ENCODE data around the gene KDELR1. TPM values are rescaled to one million over a fixed set of nuclear protein-coding genes. Genes with fewer than 3 reads are reported as not detected.

KDELR1 gene
- total and polyA plus RNA-seq, 2 of the 13 experiments (the other 11 are each of a cell fraction or from before 2014, with no cell fraction given) = 134 to 185 TPM

DNA sequence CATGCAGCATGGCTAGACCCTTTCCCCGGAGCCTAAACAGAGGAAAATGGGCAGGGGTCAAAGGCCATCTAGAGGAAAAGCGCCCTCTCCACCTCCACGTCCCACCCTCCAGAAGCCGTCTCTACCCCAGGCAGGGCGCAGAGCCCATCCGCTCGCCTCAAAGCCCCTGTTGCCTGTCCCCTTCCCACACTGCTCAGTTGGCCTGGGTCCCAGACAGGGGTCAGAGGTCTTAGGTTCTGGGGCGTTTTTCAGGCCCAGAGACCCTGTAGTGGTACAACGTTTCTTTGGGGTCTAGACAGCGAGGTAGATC lies 27.9 kb downstream of the KDELR1 start (continued):
- TF ChIP-seq ZBTB39 (CRISPR knock-in tag; IDR thresholded peaks at IDR 0.05) (peak; percentile 82; the same call in 1 of the 2 replicates), ZNF232 (CRISPR knock-in tag; IDR thresholded peaks at IDR 0.05; ENCODE audit: borderline replicate concordance) (0 out of 2 replicates have a peak, but pooled peaks have one; percentile 82), NR2F6 (IDR thresholded peaks at IDR 0.05) (peak; percentile 88), NR2F6 (CRISPR knock-in tag; IDR thresholded peaks at IDR 0.05) (peak; percentile 75), ZFX (CRISPR knock-in tag; IDR thresholded peaks at IDR 0.05; ENCODE audit: low read depth) (peak; percentile 57; the same call in 1 of the 2 replicates), KDM2A (CRISPR knock-in tag; IDR thresholded peaks at IDR 0.05; ENCODE audit: borderline replicate concordance, low read depth) (peak; percentile 76), REPIN1 (CRISPR knock-in tag; IDR thresholded peaks at IDR 0.05; ENCODE audit: borderline replicate concordance, low read depth) (0 out of 2 replicates have a peak, but pooled peaks have one; percentile 35), ZBTB4 (CRISPR knock-in tag; IDR thresholded peaks at IDR 0.05; ENCODE audit: borderline replicate concordance) (no peak), ZNF589 (CRISPR knock-in tag; conservative IDR thresholded peaks at IDR 0.05) (0 out of 2 replicates have a peak, but pooled peaks have one; percentile 24), RFXANK (CRISPR knock-in tag; IDR thresholded peaks at IDR 0.05) (no peak), AHR (CRISPR knock-in tag; IDR thresholded peaks at IDR 0.05) (peak; percentile 86; the same call in 1 of the 2 replicates), THAP11 (CRISPR knock-in tag; IDR thresholded peaks at IDR 0.05) (no peak), HNRNPL (IDR thresholded peaks at IDR 0.05; ENCODE audit: low read depth, low read length) (0 out of 2 replicates have a peak, but pooled peaks have one; percentile 0), ZHX2 (IDR thresholded peaks at IDR 0.05; ENCODE audit: low read depth) (no peak), ZHX2 (CRISPR knock-in tag; IDR thresholded peaks at IDR 0.05; ENCODE audit: borderline replicate concordance) (no peak)
- TF ChIP-seq, protein P1, sequence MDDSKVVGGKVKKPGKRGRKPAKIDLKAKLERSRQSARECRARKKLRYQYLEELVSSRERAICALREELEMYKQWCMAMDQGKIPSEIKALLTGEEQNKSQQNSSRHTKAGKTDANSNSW (CRISPR knock-in tag; IDR thresholded peaks at IDR 0.05; ENCODE audit: borderline replicate concordance) = no peak
- TF ChIP-seq, protein P2, sequence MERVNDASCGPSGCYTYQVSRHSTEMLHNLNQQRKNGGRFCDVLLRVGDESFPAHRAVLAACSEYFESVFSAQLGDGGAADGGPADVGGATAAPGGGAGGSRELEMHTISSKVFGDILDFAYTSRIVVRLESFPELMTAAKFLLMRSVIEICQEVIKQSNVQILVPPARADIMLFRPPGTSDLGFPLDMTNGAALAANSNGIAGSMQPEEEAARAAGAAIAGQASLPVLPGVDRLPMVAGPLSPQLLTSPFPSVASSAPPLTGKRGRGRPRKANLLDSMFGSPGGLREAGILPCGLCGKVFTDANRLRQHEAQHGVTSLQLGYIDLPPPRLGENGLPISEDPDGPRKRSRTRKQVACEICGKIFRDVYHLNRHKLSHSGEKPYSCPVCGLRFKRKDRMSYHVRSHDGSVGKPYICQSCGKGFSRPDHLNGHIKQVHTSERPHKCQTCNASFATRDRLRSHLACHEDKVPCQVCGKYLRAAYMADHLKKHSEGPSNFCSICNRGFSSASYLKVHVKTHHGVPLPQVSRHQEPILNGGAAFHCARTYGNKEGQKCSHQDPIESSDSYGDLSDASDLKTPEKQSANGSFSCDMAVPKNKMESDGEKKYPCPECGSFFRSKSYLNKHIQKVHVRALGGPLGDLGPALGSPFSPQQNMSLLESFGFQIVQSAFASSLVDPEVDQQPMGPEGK (CRISPR knock-in tag; IDR thresholded peaks at IDR 0.05) = no peak; the same call in 1 of the 2 replicates

Measured in HepG2 (cell line).